HT1080 (cell line): ENCODE results near the gene IBA57. TPM values are rescaled to one million over a fixed set of nuclear protein-coding genes. Genes with fewer than 3 reads are reported as not detected.

Experiments
- DNase-seq: peaks from one replicate; pipeline ENCODE4 v3.0.0-alpha.2; 2015; ENCODE audit warnings: low read depth
- total RNA-seq: library from RNA; depleted of rRNA; stranded (reverse); fragments of >200 nt; shearing (Covaris generic); gene quantifications from 2 replicates; pipeline ENCODE4 v1.2.3, GENCODE V29; 2014

IBA57 gene
- total RNA-seq, 1 experiment from 2014 or later = 6.1 TPM

- DNase-seq = no peak
Measured at GRCh38 chr1:228144193-228144992, 21.2 kb upstream of the IBA57 start.

- no peak for DNase-seq
Measured at GRCh38 chr1:228144993-228145343, 20.6 kb upstream of the IBA57 start.

- no peak for DNase-seq
Measured at GRCh38 chr1:228145463-228146416, 19.9 kb upstream of the IBA57 start.

GRCh38 chr1:228146417-228147150 lies 19.0 kb upstream of the IBA57 start:
- DNase-seq = no peak

- DNase-seq = no peak
Measured at GRCh38 chr1:228147151-228147693, 18.4 kb upstream of the IBA57 start.

GRCh38 chr1:228147768-228148167 lies 17.8 kb upstream of the IBA57 start:
- no peak for DNase-seq

- no peak for DNase-seq
Measured at GRCh38 chr1:228148196-228148861, 17.3 kb upstream of the IBA57 start.

- no peak for DNase-seq
Measured at GRCh38 chr1:228148935-228149405, 16.6 kb upstream of the IBA57 start.

GRCh38 chr1:228149406-228150119 lies 16.0 kb upstream of the IBA57 start, which contains the start of gene GJC2:
TSS of gene GJC2 (plus strand) at chr1:228149930. CDS start at chr1:228157759, 7,829 bp downstream.
- no peak for DNase-seq

- DNase-seq = no peak
Measured at GRCh38 chr1:228150120-228150460, 15.5 kb upstream of the IBA57 start.

GRCh38 chr1:228150461-228151179 lies 15.0 kb upstream of the IBA57 start:
- DNase-seq = no peak

GRCh38 chr1:228151180-228151925 lies 14.3 kb upstream of the IBA57 start:
- DNase-seq = no peak

GRCh38 chr1:228152097-228152917 lies 13.3 kb upstream of the IBA57 start:
- DNase-seq = no peak

- DNase-seq = no peak
Measured at GRCh38 chr1:228152918-228153258, 12.7 kb upstream of the IBA57 start.

- no peak for DNase-seq
Measured at GRCh38 chr1:228154021-228154669, 11.5 kb upstream of the IBA57 start.

- no peak for DNase-seq
Measured at GRCh38 chr1:228154670-228155571, 10.7 kb upstream of the IBA57 start.
